Type B pancreatic cell (in vitro differentiated cells): ENCODE data around the gene MYO6. TPM values are rescaled to one million over a fixed set of nuclear protein-coding genes. Genes with fewer than 3 reads are reported as not detected.

Source experiments
- DNase-seq: peaks from one replicate; pipeline ENCODE4 v3.0.0; 2021; ENCODE audit warnings: mixed read lengths; ENCODE audit not compliant: unreplicated experiment; ENCODE audit errors: extremely low spot score
- H3K27ac Mint-ChIP-seq: 2 replicates; pipeline ENCODE4 v1.8.0; 2021; ENCODE audit warnings: mild to moderate bottlenecking, mixed read lengths
- H3K27me3 Mint-ChIP-seq: 2 replicates; pipeline ENCODE4 v1.8.0; 2021; ENCODE audit warnings: mixed read lengths
- H3K36me3 Mint-ChIP-seq: 2 replicates; pipeline ENCODE4 v1.8.0; 2021; ENCODE audit warnings: mixed read lengths
- H3K4me1 Mint-ChIP-seq: one replicate; pipeline ENCODE4 v1.8.0; 2021; ENCODE audit warnings: mixed read lengths; ENCODE audit not compliant: unreplicated experiment
- H3K4me3 Mint-ChIP-seq: 2 replicates; pipeline ENCODE4 v1.8.0; 2021; ENCODE audit warnings: mild to moderate bottlenecking, mixed read lengths
- H3K9me3 Mint-ChIP-seq: 2 replicates; pipeline ENCODE4 v1.8.0; 2021; ENCODE audit warnings: mixed read lengths
- CTCF ChIP-seq: fragments of 200-600 bp; sonication (generic); conservative IDR thresholded peaks from 2 replicates; pipeline ENCODE4 v1.5.0; 2021; ENCODE audit warnings: antibody characterized with exemption, mild to moderate bottlenecking
- total RNA-seq: library from RNA; stranded (reverse); gene quantifications from 2 replicates; pipeline ENCODE4 v1.2.1, GENCODE V29; 2021; ENCODE audit warnings: low replicate concordance

MYO6 gene
- total RNA-seq, 1 donor from 2014 or later: 46.7 TPM

- TF ChIP-seq CTCF: no peak
- Mint-ChIP-seq H3K9me3 (no peaks in the 10 kb centered on the region), H3K27ac (no peak overlapping the region), H3K4me1 (peaks cover 3% of the 10 kb centered on the region), H3K36me3 (peaks cover 4% of the 10 kb centered on the region), H3K4me3 (no peak overlapping the region), H3K27me3 (no peaks in the 10 kb centered on the region)
- DNase-seq: no peak
These were observed 94.4 kb downstream of the MYO6 start for GRCh38 chr6:75843396-75843795.

GRCh38 chr6:75848274-75848673 lies 99.2 kb downstream of the MYO6 start:
- Mint-ChIP-seq H3K4me1 (peaks cover 13% of the 10 kb centered on the region), H3K27me3 (no peaks in the 10 kb centered on the region), H3K27ac (no peak overlapping the region), H3K36me3 (peaks cover 4% of the 10 kb centered on the region), H3K9me3 (no peaks in the 10 kb centered on the region), H3K4me3 (no peak overlapping the region)
- TF ChIP-seq CTCF: no peak
- no peak for DNase-seq

- Mint-ChIP-seq H3K27me3 (no peaks in the 10 kb centered on the region), H3K9me3 (no peaks in the 10 kb centered on the region), H3K4me1 (peaks cover 13% of the 10 kb centered on the region), H3K36me3 (peaks cover 4% of the 10 kb centered on the region), H3K4me3 (no peak overlapping the region), H3K27ac (peak overlapping the region; percentile 76)
- no peak for DNase-seq
- TF ChIP-seq CTCF: no peak
These were observed 100.4 kb downstream of the MYO6 start for GRCh38 chr6:75849329-75850025.

- no peak overlapping the region for H3K4me3 Mint-ChIP-seq
- no peak for TF ChIP-seq CTCF
- peak overlapping the region; percentile 76 for H3K27ac Mint-ChIP-seq
- H3K36me3 Mint-ChIP-seq: peaks cover 2% of the 10 kb centered on the region
- H3K27me3 Mint-ChIP-seq: no peaks in the 10 kb centered on the region
- no peaks in the 10 kb centered on the region for H3K9me3 Mint-ChIP-seq
- no peak for DNase-seq
- H3K4me1 Mint-ChIP-seq: peaks cover 13% of the 10 kb centered on the region
These were observed 101.2 kb downstream of the MYO6 start for GRCh38 chr6:75850026-75850833.

GRCh38 chr6:75852721-75853120 lies 103.7 kb downstream of the MYO6 start:
- H3K27me3 Mint-ChIP-seq: no peaks in the 10 kb centered on the region
- DNase-seq: no peak
- peak overlapping the region; percentile 29 for H3K27ac Mint-ChIP-seq
- H3K4me1 Mint-ChIP-seq: peaks cover 13% of the 10 kb centered on the region
- no peak overlapping the region for H3K4me3 Mint-ChIP-seq
- H3K9me3 Mint-ChIP-seq: no peaks in the 10 kb centered on the region
- peaks cover 3% of the 10 kb centered on the region for H3K36me3 Mint-ChIP-seq
- TF ChIP-seq CTCF: no peak
